ENCODE data around the gene IGSF6. TPM values are rescaled to one million over a fixed set of nuclear protein-coding genes. Genes with fewer than 3 reads are reported as not detected.
"Not testable (repeated sequence)": the region's sequence is repeated elsewhere in the genome, so short reads cannot be mapped to it uniquely, and the experiment has no call there.

The IGSF6 gene
- total RNA-seq, 1 donor from 2014 or later = not detected

DNA sequence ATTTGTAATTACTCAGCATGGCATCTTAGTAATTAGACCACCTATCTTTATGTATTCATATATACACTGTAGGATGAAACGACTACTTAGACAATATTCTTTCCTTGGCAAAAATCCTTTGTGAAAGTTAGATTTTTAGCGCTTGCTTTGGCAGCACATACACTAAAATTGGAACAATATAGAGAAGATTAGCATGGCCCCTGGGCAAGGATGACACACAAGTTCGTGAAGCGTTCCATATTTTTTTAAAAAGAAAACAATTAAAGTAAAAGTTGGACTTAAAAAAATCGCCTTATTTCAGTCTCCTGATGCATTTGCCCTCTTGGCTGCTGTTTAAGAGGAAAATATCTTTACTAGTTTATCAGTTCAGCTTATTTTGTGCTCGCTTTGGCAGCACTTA, 10.5 kb downstream of the IGSF6 start:
- H3K27me3 Mint-ChIP-seq (ENCODE audit: unreplicated experiment) = no peaks in the 10 kb centered on the region
- H3K4me1 Mint-ChIP-seq (ENCODE audit: unreplicated experiment) = peaks cover 39% of the 10 kb centered on the region
- no peak overlapping the region for H3K4me3 Mint-ChIP-seq (ENCODE audit: unreplicated experiment)
- TF ChIP-seq, protein P1, sequence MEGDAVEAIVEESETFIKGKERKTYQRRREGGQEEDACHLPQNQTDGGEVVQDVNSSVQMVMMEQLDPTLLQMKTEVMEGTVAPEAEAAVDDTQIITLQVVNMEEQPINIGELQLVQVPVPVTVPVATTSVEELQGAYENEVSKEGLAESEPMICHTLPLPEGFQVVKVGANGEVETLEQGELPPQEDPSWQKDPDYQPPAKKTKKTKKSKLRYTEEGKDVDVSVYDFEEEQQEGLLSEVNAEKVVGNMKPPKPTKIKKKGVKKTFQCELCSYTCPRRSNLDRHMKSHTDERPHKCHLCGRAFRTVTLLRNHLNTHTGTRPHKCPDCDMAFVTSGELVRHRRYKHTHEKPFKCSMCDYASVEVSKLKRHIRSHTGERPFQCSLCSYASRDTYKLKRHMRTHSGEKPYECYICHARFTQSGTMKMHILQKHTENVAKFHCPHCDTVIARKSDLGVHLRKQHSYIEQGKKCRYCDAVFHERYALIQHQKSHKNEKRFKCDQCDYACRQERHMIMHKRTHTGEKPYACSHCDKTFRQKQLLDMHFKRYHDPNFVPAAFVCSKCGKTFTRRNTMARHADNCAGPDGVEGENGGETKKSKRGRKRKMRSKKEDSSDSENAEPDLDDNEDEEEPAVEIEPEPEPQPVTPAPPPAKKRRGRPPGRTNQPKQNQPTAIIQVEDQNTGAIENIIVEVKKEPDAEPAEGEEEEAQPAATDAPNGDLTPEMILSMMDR (IDR thresholded peaks at IDR 0.05) = no peak
- H3K36me3 Mint-ChIP-seq (ENCODE audit: unreplicated experiment) = peaks cover 3% of the 10 kb centered on the region
- no peaks in the 10 kb centered on the region for H3K9me3 Mint-ChIP-seq (ENCODE audit: unreplicated experiment)
- no peak overlapping the region for H3K27ac Mint-ChIP-seq (ENCODE audit: unreplicated experiment)
- no peak for DNase-seq (ENCODE audit: extremely low spot score, unreplicated experiment)

DNA sequence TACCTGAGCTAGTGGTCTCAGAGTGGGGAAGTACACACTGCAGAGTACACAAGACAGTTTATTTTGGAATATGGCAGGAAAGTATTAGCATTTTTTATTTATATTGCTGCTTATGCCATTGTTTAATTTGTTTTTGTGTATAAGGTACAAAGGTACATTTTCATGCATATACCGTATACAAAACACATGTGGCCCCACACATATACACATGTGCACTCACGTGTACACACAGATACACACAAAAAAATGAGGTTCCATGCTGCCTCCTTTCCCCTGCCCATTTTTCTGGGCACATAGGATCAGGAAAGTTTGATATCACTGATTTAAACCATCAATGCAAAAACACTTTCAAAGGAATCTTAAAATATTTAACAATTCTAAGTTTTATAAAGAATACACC, 12.9 kb downstream of the IGSF6 start:
- H3K27ac Mint-ChIP-seq (ENCODE audit: unreplicated experiment) = no peak overlapping the region
- H3K4me3 Mint-ChIP-seq (ENCODE audit: unreplicated experiment) = no peak overlapping the region
- no peak for DNase-seq (ENCODE audit: extremely low spot score, unreplicated experiment)

DNA sequence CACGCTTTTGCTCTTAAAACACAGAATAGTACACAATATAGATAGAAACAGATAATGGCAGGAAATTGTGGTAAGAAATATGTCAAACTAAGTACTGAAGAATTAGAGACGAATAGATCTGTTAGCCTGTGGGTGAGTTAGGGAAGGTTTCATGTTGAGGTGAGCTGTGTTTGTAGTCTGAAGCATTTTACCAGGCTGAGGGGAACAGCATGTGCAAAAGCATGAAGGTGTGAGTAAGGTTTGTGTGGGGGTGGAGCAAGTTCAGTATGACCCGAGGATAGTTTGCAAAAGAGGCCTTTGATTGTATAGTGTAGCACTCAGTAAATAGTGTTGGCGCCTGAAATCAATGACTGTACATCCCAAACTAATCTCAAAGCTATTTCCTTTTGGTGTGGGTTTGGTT, 13.8 kb downstream of the IGSF6 start:
- H3K4me3 Mint-ChIP-seq (ENCODE audit: unreplicated experiment) = no peak overlapping the region
- DNase-seq (ENCODE audit: extremely low spot score, unreplicated experiment) = no peak
- H3K27me3 Mint-ChIP-seq (ENCODE audit: unreplicated experiment) = no peaks in the 10 kb centered on the region
- H3K9me3 Mint-ChIP-seq (ENCODE audit: unreplicated experiment) = no peaks in the 10 kb centered on the region
- TF ChIP-seq, protein P1 (IDR thresholded peaks at IDR 0.05) = no peak
- H3K27ac Mint-ChIP-seq (ENCODE audit: unreplicated experiment) = no peak overlapping the region
- peaks cover 6% of the 10 kb centered on the region for H3K36me3 Mint-ChIP-seq (ENCODE audit: unreplicated experiment)
- H3K4me1 Mint-ChIP-seq (ENCODE audit: unreplicated experiment) = peaks cover 18% of the 10 kb centered on the region

More for the DNA sequence above, 12.9 kb downstream of the IGSF6 start:
- TF ChIP-seq, protein P1 (IDR thresholded peaks at IDR 0.05) = no peak
- H3K4me1 Mint-ChIP-seq (ENCODE audit: unreplicated experiment) = peaks cover 20% of the 10 kb centered on the region
- H3K36me3 Mint-ChIP-seq (ENCODE audit: unreplicated experiment) = peaks cover 6% of the 10 kb centered on the region
- no peaks in the 10 kb centered on the region for H3K9me3 Mint-ChIP-seq (ENCODE audit: unreplicated experiment)
- H3K27me3 Mint-ChIP-seq (ENCODE audit: unreplicated experiment) = no peaks in the 10 kb centered on the region

DNA sequence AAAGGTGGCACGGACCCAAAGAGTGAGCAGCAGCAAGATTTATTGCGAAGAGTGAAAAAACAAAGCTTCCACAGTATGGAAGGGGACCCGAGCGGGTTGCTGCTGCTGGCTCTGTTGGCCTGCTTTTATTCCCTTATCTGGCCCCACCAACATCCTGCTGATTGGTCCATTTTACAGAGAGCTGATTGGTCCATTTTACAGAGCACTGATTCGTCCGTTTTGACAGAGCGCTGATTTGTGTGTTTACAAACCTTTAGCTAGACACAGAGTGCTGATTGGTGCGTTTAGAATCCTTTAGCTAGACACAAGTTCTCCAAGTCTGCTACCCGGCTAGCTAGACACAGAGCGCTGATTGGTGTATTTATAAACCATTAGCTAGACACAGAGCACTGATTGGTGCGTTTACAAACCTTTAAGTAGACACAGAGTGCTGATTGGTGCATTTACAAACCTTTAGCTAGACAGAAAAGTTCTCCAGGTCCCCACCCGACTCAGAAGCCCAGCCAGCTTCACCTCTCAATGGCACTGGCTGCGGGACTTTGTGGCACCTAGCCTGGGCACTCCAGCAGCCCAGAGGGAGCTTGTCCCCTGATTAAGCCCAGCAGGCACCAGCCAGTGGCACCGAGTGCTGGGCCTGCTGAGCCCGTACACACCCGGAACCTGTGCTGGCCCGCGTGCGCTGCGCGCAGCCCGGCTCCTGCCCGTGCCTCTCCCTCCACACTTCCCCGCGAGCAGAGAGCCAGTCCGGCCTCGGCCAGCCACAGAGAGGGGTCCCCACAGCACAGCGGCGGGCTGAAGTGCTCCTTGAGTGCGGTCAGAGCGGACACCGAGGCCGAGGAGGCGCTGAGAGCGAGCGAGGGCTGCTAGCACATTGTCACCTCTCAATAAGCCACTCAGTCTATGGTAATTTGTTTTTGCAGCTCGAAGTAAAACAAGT, 15.1 kb downstream of the IGSF6 start:
- Mint-ChIP-seq H3K4me3 (ENCODE audit: unreplicated experiment) (no peak overlapping the region), H3K4me1 (ENCODE audit: unreplicated experiment) (peaks cover 11% of the 10 kb centered on the region)
- no peak for DNase-seq (ENCODE audit: extremely low spot score, unreplicated experiment)

DNA sequence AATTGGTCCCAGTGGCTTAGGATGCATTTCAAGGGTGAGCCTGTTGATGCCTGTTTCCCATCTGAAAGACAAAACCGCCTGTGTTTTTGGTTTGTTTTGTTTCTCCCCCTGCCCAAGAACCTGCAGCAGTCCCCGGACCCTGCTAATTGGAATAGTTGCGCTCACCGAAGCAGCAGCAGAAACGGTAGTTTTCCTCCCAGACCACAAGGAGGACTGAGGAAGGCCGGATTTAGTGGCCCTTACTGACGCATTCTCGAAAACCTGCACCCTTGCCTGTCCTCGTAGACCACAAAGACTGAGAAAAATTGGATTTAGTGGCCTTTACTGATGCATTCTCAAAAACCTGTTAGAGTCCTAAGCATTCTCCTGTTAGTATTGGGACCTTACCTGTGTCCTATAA, 16.7 kb downstream of the IGSF6 start:
- H3K36me3 Mint-ChIP-seq (ENCODE audit: unreplicated experiment); H3K27me3 Mint-ChIP-seq (ENCODE audit: unreplicated experiment); H3K4me1 Mint-ChIP-seq (ENCODE audit: unreplicated experiment); H3K4me3 Mint-ChIP-seq (ENCODE audit: unreplicated experiment); H3K9me3 Mint-ChIP-seq (ENCODE audit: unreplicated experiment); H3K27ac Mint-ChIP-seq (ENCODE audit: unreplicated experiment); DNase-seq (ENCODE audit: extremely low spot score, unreplicated experiment): not testable (repeated sequence)

More for the DNA sequence above, 15.1 kb downstream of the IGSF6 start:
- no peaks in the 10 kb centered on the region for H3K9me3 Mint-ChIP-seq (ENCODE audit: unreplicated experiment)
- peaks cover 6% of the 10 kb centered on the region for H3K36me3 Mint-ChIP-seq (ENCODE audit: unreplicated experiment)
- TF ChIP-seq, protein P1 (IDR thresholded peaks at IDR 0.05) = no peak
- no peak overlapping the region for H3K27ac Mint-ChIP-seq (ENCODE audit: unreplicated experiment)
- no peaks in the 10 kb centered on the region for H3K27me3 Mint-ChIP-seq (ENCODE audit: unreplicated experiment)
